Left ventricle myocardium inferior (tissue), 1 donor: ENCODE measurements around the gene LRRFIP1. TPM values are rescaled to one million over a fixed set of nuclear protein-coding genes. Genes with fewer than 3 reads are reported as not detected.
"Not testable (repeated sequence)": the region's sequence is repeated elsewhere in the genome, so short reads cannot be mapped to it uniquely, and the experiment has no call there.

Source experiments
- DNase-seq: peaks from one replicate; pipeline ENCODE4 v3.0.0-alpha.2; 2020
- H3K27ac ChIP-seq: fragments of 200-600 bp; replicated peaks from 2 replicates; pipeline ENCODE4 v1.8.0; 2021
- H3K27me3 ChIP-seq: fragments of 200-600 bp; 2 replicates; pipeline ENCODE4 v1.8.0; 2021; ENCODE audit warnings: low read depth
- H3K36me3 ChIP-seq: fragments of 200-600 bp; 2 replicates; pipeline ENCODE4 v1.8.0; 2021
- H3K4me1 ChIP-seq: fragments of 200-600 bp; 2 replicates; pipeline ENCODE4 v1.8.0; 2021
- H3K4me3 ChIP-seq: fragments of 200-600 bp; 2 replicates; pipeline ENCODE4 v1.8.0; 2021; ENCODE audit warnings: mild to moderate bottlenecking, moderate library complexity
- H3K9me3 ChIP-seq: fragments of 200-600 bp; replicated peaks from 2 replicates; pipeline ENCODE4 v1.8.0; 2021
- intact Hi-C: fragments of 100-400 bp; cut with micrococcal nuclease; formaldehyde crosslinking; loops from one replicate; pipeline ENCODE4 v1.11.0; 2022
- total RNA-seq: library from RNA; stranded (reverse); fragmentation: NEBNext Ultra II Directional; extraction: Animal tissue kit (Norgen Biotek cat#: 25700); gene quantifications from one replicate; pipeline ENCODE4 v1.2.1, GENCODE V29; 2021
- TF ChIP-seq, protein P1 (sequence below): fragments of 200-600 bp; IDR thresholded peaks from 2 replicates; pipeline ENCODE4 v1.8.0; 2021; ENCODE audit warnings: antibody characterized with exemption, mild to moderate bottlenecking, borderline replicate concordance
- donor health status: DM: no; HTN: yes; CAD: no; lungs with severe emphysema.

LRRFIP1 gene
- total RNA-seq, 1 donor from 2014 or later = 97.1 TPM

DNA sequence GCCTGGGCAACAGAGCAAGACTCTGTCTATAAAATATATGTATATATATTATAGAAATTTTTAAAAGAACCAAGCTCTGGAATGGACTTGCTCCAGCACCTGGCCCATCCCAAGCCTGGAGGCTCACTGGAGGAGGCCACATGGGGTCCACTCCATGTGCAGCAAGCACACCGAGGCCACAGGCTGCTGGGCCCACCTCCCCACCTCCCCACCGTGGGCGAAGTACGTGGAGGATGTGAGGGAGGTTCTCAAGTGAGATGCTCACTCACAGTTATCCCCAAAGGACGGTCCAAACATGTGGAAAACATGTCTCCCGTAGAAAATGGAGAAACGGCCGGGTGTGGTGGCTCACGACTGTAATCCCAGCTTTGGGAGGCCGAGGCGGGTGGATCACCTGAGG, 23.0 kb upstream of the LRRFIP1 start:
- H3K36me3 ChIP-seq = no peaks in the 10 kb centered on the region
- peaks cover 37% of the 10 kb centered on the region for H3K4me1 ChIP-seq
- no peak for DNase-seq
- TF ChIP-seq, protein P1, sequence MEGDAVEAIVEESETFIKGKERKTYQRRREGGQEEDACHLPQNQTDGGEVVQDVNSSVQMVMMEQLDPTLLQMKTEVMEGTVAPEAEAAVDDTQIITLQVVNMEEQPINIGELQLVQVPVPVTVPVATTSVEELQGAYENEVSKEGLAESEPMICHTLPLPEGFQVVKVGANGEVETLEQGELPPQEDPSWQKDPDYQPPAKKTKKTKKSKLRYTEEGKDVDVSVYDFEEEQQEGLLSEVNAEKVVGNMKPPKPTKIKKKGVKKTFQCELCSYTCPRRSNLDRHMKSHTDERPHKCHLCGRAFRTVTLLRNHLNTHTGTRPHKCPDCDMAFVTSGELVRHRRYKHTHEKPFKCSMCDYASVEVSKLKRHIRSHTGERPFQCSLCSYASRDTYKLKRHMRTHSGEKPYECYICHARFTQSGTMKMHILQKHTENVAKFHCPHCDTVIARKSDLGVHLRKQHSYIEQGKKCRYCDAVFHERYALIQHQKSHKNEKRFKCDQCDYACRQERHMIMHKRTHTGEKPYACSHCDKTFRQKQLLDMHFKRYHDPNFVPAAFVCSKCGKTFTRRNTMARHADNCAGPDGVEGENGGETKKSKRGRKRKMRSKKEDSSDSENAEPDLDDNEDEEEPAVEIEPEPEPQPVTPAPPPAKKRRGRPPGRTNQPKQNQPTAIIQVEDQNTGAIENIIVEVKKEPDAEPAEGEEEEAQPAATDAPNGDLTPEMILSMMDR = no peak
- intact Hi-C loops = no loop called here
- no peak overlapping the region for H3K4me3 ChIP-seq
- H3K27me3 ChIP-seq = no peaks in the 10 kb centered on the region
- no peaks in the 10 kb centered on the region for H3K9me3 ChIP-seq
- no peak overlapping the region for H3K27ac ChIP-seq

DNA sequence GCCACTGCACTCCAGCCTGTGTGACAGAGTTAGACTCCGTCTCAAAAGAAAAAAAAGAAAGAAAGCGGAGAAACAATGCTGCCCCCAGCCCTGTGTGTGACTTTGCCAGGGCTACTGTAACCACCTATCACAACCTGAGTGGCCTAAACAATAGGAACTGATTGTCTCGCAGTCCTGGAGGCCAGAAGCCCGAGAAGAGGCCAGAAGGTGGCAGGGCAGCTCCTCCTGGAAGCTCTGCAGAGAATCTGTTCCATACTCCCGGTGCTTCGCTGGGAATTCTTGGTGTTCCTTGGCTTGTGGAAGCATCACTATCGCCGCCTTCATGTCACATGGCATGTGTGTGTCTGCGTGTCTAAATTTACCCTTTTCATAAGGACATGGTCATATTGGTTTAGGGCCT, 22.4 kb upstream of the LRRFIP1 start:
- Histone ChIP-seq H3K36me3 (no peaks in the 10 kb centered on the region), H3K4me3 (no peak overlapping the region), H3K27me3 (no peaks in the 10 kb centered on the region), H3K27ac (no peak overlapping the region), H3K9me3 (no peaks in the 10 kb centered on the region), H3K4me1 (peaks cover 31% of the 10 kb centered on the region)
- TF ChIP-seq, protein P1 = peak; percentile 47
- intact Hi-C loops = no loop called here
- no peak for DNase-seq

DNA sequence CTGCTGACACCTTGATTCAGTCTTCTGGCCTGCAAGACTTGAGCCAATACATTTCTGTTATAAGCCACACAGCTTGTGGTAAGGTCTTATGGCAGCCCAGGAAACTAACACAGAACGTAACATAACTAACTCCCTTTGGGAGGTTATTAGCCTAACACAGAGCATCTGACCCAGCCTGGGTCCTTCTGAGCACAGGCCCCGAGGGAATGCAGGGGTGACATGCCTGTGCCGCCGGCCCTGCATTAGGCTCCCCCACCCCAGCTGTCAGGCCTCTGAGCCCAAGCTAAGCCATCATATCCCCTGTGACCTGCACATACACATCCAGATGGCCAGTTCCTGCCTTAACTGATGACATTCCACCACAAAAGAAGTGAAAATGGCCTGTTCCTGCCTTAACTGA, 20.9 kb upstream of the LRRFIP1 start:
- H3K27ac ChIP-seq, H3K27me3 ChIP-seq, DNase-seq, H3K4me3 ChIP-seq, H3K36me3 ChIP-seq, H3K9me3 ChIP-seq, intact Hi-C loops: not testable (repeated sequence)
- peaks cover 19% of the 10 kb centered on the region for H3K4me1 ChIP-seq

DNA sequence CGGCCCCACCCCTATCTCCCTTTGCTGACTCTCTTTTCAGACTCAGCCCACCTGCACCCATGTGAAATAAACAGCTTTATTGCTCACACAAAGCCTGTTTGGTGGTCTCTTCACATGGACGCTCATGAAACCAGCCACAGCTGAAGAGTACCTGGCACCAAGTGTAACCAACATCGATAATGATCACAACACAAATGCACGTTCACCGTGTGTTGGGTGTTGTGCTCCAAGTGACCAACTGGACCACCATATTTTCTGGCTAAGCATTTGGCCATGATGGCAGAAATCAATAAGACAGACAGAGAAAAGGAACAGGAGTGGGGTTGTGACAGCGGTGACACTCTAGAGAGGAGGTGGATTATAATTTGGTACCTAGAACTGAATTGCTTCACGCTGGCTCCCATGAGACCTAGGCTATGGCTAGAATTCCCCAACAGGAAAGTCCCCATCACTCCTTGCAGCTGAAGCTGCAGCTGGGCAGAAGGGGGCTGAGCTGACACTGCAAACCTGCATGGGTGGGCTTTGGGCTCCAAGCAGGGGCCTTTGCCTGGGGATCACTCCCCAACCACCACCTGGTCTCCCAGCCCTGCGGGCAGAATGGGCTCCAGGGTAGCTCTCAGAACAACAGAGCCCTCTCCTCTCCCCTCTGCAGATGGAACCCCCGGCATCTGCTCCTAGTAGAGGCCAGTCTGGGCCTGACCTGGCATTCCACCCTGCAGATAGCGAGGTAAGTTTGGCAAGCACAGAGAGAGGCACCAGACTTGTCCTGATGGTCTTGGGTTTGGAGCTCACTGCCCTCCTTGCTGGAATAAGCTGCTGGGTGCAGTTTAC, 14.6 kb upstream of the LRRFIP1 start:
- H3K9me3 ChIP-seq = no peaks in the 10 kb centered on the region
- no peaks in the 10 kb centered on the region for H3K36me3 ChIP-seq
- H3K27me3 ChIP-seq = no peaks in the 10 kb centered on the region
- peaks cover 46% of the 10 kb centered on the region for H3K4me1 ChIP-seq
- H3K4me3 ChIP-seq = no peak overlapping the region
- no peak for DNase-seq
- TF ChIP-seq, protein P1 = no peak
- no peak overlapping the region for H3K27ac ChIP-seq
- intact Hi-C loops = no loop called here

DNA sequence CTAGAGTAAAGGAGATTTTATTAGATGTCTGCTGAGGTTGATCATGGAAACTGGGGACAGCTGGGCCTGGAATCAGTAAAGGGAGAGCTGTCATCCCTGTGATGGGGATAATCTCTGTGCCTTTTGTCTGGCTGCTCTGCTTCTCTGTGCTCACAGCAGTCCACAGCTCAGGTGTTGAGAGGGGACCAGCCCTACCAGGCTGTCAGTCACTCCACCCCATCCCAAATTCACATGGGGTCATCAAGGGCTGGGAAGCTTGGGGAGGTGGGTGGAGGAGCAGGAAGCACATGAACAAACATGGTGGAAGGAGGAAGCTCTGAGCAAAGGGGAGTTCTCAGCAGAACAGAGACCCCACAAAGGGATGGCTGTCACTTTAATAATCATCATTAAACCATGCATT, 13.7 kb upstream of the LRRFIP1 start:
- Histone ChIP-seq H3K4me1 (peaks cover 48% of the 10 kb centered on the region), H3K27ac (no peak overlapping the region), H3K36me3 (no peaks in the 10 kb centered on the region), H3K9me3 (no peaks in the 10 kb centered on the region), H3K27me3 (no peaks in the 10 kb centered on the region), H3K4me3 (no peak overlapping the region)
- TF ChIP-seq, protein P1 = no peak
- intact Hi-C loops = no loop called here
- no peak for DNase-seq

DNA sequence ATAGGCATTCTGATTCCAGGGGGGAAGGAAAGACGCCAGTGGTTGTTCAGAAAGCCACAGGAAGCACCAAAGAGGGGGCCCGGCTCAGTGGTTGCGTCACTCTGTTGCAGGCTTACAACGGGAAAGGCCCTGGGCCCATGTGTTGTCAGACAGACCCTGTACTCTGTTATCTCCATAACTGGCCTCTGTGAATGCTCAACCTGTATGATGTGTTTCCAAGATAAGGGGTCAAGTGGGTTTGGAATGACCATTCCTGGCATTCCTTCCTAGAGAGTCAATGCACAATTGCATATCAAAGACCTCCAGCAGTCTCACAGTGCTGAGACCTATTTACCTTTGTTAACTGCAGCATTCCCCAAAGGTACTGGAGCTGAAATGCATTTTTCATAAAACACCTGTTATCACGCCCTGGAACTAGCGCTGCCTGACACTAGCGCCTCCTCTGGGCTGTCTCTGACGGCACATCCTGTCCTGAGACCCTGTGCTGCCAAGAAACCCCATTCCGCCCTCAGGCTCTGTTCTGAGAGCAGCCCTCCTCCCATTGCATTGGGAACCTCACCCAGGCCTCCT, 13.2 kb upstream of the LRRFIP1 start:
- DNase-seq = no peak
- TF ChIP-seq, protein P1 = no peak
- Histone ChIP-seq H3K4me3 (no peak overlapping the region), H3K36me3 (no peaks in the 10 kb centered on the region), H3K27ac (no peak overlapping the region), H3K9me3 (no peaks in the 10 kb centered on the region), H3K27me3 (no peaks in the 10 kb centered on the region), H3K4me1 (peaks cover 48% of the 10 kb centered on the region)
- intact Hi-C loops = no loop called here
